Pons (tissue), 1 donor: Measurements from ENCODE around the gene PYGL.
"Not testable (repeated sequence)": the region's sequence is repeated elsewhere in the genome, so short reads cannot be mapped to it uniquely, and the experiment has no call there.

Experiments
- DNase-seq: peaks from one replicate; pipeline ENCODE4 v3.0.0-alpha.2; 2016; ENCODE audit warnings: low spot score

The PYGL gene

DNA sequence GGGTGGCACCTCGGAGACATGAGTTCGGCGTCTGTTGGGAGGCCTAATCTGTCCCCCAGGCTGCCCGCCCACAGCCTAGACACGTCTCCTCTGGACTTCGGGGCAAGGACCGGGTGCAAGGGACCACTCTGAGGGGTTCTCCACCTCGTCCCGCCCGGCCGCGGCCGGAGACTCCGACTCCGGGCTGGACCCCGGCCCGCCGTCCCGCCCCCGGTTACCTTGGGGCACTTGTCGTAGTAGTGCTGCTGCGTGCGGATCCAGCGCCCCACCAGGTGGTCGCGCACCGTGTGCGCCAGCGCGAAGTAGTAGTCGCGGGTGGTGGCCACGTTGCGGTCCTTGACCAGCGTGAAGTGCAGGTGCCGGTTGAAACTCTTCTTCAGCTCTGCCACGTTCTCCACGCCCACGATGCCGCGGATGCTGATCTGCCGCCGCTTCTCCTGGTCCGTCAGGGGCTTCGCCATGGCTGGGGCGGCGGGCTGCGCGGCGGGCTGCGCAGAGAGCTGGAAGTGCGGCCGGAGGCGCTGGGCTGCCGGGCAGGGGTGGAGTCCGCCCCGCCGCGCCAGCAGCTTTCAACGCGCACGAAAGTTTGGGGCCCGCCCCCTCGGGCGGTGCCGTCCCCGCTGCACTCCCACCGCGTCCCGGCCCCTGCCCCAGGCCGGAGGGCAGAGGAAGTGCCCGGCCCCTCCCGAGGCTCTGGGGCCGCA, at the start of gene PYGL:
Gene PYGL (minus strand): TSS at position 541 of the 704 bp plus-strand sequence. CDS start 80 bp downstream, at position 461.
- DNase-seq, result no peak

DNA sequence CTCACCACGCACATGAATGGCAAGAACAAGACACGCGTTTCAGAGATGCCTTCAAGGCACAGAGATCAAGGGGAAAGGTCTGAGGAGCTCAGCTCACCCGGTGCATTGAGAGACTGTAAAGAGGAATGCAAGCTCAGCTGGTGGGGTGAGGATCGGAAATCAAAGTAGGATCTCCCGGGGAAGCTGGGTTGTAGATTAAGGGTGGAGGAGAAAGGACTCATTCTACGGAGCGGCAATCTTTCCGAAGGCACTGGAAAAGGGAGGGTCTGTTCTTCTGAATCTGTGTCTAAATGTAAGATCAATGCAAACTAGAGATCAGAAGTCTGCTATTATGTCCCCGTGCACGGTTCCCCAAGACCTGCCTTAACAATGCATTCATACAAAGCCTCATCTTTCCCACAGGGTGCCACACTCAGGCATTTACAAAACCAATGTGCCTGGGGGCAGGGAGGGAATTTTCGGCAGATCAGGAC, 41.6 kb upstream of the PYGL start:
- DNase-seq, result peak; percentile 68

- DNase-seq, result peak; percentile 79
Measured at GRCh38 chr14:50985124-50985858, 41.0 kb upstream of the PYGL start.

DNA sequence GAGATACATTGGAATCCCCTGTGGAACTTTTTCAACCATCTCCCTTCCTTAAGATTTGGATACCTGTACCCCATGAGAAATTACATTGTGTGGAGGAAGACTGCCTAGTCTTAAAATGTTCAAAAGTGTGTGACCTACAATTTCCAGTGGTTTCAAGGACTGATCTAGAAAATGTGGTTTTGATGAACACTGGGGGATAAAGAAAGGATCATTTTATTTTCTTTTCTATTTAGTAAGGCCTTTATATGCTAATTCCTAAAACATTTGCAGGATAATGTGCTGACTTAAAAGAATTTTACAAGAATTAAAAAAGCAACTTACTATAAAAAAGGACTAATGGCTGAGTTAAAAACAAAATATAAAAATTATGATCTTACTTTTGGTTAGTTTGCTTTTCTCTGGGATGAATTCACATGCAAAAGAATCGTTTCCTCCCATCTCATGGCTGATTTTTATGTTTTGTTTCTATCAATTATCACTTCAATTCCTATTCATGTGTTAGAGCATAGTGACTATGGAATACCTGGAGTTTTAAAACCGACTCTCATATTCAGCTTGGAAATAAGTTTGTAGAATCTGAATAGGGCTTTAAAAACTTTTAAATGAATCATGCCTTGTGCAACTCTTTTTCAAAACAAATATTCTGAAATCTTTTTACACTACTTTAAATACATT, 39.9 kb upstream of the PYGL start:
- DNase-seq, result no peak

- no peak for DNase-seq
Measured at GRCh38 chr14:50979941-50980850, 35.9 kb upstream of the PYGL start.

GRCh38 chr14:50978888-50979287, 34.6 kb upstream of the PYGL start:
- no peak for DNase-seq

GRCh38 chr14:50978529-50978871, 34.2 kb upstream of the PYGL start:
- DNase-seq, result no peak

GRCh38 chr14:50977863-50978528, 33.7 kb upstream of the PYGL start:
- DNase-seq, result no peak

- DNase-seq, result peak; percentile 31
Measured at GRCh38 chr14:50974118-50974517, 29.8 kb upstream of the PYGL start.

DNA sequence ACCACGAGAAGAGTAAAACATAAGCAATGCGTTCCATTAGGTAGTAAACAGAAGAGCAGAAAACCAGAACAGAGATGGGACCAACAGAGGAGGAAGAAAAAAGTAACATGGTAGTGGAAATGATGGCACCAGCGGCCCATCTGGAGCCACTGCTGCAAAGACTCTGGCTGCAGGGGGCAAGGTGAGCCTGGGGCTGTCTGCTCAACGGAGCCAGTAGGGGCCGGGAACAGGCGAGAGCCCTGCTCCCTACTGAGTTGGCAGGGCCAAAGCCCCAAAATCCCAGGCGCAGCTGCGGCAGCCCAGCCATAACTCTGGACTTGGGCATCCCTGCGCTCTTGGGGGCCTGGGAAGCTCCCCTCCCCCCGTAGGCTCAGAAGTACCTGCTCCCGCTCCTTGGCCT, 28.5 kb upstream of the PYGL start:
- DNase-seq, result no peak

- no peak for DNase-seq
Measured at GRCh38 chr14:50970886-50971781, 26.9 kb upstream of the PYGL start.

- peak; percentile 36 for DNase-seq
Measured at GRCh38 chr14:50967790-50968189, 23.5 kb upstream of the PYGL start.

DNA sequence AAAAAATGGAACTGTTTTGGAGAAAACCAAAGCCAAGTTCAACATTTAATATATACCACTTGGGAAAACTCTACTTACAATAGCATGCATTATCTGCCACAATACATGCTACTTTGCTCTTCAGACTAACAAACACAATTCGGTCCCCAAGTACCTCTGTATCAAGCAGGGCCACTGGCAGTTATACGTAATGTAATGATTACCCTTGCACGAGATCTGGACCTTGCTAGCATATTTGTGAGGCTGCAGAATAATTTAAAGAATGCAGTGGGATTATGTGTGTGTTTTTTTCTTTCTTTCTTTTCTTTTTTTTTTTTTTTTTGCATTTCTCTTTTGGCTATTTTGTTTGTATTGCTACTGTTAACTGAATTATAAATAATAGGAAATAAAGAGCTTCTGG, 22.8 kb upstream of the PYGL start:
- DNase-seq, result no peak

DNA sequence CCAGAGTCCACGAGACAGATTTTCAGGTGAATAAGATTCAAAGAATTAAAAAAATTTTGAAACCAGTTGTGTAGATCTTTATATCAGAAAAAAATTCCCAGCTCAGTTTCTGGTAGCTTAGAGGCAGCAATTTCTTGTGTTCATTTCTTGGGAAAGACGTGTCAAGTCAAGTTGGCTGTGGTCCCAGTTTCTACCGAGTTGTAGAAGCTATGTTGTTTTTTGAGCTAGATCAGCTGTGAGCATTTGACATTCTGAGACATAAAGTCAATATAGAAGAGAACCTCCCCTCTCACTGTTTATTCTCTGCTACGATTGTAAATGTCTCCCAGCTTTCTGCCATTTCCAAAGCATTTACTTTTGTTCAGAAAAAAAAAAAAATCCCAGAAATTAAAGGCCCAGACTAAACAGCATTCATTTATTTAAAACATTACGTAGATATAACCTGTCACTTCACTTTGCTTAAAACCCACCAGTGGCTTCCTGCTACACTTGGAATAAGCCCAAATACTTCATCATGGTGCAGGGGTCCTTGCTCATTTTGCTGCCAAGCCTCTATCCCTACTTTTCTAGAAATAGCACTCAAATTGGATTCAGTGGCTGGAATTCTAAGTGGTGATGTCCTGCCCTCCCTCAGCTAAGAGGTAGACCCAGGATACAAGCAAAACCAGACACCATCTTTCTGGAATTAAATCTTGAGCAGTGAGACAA, 20.6 kb upstream of the PYGL start:
- peak; percentile 47 for DNase-seq

GRCh38 chr14:50963919-50964318, 19.6 kb upstream of the PYGL start:
- no peak for DNase-seq

DNA sequence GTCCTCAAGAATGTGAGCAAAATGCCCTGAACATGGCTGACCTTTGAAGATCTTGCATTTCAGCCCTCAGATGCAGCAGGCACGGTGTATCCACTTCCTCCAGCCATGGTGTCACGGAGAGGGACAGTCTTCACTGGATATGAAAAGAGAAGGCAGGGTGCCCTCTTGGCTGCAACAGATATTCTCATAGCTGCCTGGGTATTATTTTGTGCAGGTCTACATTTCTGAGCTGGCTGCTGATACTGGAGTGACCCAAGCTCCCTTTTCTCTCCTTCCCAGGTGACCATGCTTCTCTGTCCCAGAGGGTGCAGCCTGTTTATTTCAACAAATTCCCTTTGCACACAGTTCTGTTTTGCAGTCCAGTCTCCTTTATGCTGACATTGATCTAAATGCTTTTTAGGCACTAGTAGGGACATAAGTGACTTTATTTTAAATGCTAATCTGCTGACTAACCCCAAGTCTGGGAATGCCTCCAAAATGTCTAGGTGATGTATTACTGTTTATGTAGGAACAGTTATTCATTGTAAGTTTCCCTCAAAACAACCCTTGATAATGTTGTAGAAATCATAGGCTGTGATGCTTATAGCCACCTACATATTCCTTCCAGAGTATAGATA, 17.4 kb upstream of the PYGL start:
- DNase-seq, result peak; percentile 60

DNA sequence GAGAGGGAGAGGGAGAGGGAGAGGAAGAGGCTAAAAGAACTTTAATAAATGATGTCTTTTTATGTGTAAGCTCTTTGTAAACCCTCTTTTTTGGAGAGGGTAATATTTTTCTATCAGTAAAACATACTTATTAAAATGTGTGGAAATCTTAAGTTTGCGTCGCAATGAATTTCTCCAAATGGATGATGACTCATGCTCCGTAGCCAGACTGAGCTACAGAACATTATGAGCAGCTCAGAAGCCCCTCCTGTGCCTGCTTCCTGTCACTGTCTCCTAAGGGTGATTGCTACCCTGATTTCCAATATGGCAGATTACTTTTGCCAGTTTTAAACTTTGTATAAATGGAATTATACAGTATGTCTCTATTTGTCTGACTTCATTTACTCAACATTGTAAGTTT, 13.0 kb upstream of the PYGL start:
- no peak for DNase-seq

GRCh38 chr14:50956421-50956820, 12.1 kb upstream of the PYGL start:
- not testable (repeated sequence) for DNase-seq

- peak; percentile 68 for DNase-seq
Measured at GRCh38 chr14:50955373-50956043, 11.2 kb upstream of the PYGL start.
